SU-DHL-6 (cell line): ENCODE data around the gene CBL.

Experiments used
- H2AFZ ChIP-seq: fragments of 200-600 bp; sonication (generic); 2 replicates; pipeline ENCODE4 v1.6.1; 2014; ENCODE audit warnings: low read depth, mild to moderate bottlenecking, moderate library complexity, mixed read lengths, antibody characterized with exemption, low read length; ENCODE audit not compliant: severe bottlenecking
- H3F3A ChIP-seq: fragments of 200-600 bp; shearing (Covaris generic); 2 replicates; pipeline ENCODE4 v1.6.0; 2016; ENCODE audit warnings: antibody characterized with exemption, mild to moderate bottlenecking; ENCODE audit not compliant: insufficient read depth
- H3K27ac ChIP-seq: fragments of 200-600 bp; sonication (generic); 2 replicates; pipeline ENCODE4 v1.5.1; 2016; ENCODE audit warnings: low read depth, mild to moderate bottlenecking, low read length, moderate library complexity, mixed read lengths
- H3K27me3 ChIP-seq: fragments of 200-600 bp; sonication (generic), shearing (Covaris generic); 2 replicates; pipeline ENCODE4 v1.6.0; 2014; ENCODE audit warnings: mild to moderate bottlenecking, low read length
- H3K36me3 ChIP-seq: fragments of 200-600 bp; sonication (generic); 2 replicates; pipeline ENCODE4 v1.6.1; 2014; ENCODE audit warnings: mild to moderate bottlenecking, low read length, mixed read lengths
- H3K4me2 ChIP-seq: fragments of 300-600, 200-600 bp; shearing (Covaris generic), sonication (generic); 2 replicates; pipeline ENCODE4 v1.6.0; 2014; ENCODE audit warnings: low read length, low read depth, mild to moderate bottlenecking; ENCODE audit not compliant: poor library complexity, severe bottlenecking
- H3K4me3 ChIP-seq: fragments of 200-600 bp; sonication (generic); 2 replicates; pipeline ENCODE4 v1.5.1; 2014; ENCODE audit warnings: antibody characterized with exemption, low read length, mild to moderate bottlenecking, mixed read lengths; ENCODE audit not compliant: insufficient read depth, poor library complexity, severe bottlenecking
- H3K79me2 ChIP-seq: fragments of 200-600 bp; sonication (generic); 2 replicates; pipeline ENCODE4 v1.6.1; 2014; ENCODE audit warnings: mild to moderate bottlenecking, low read length, moderate library complexity; ENCODE audit not compliant: insufficient read depth
- H3K9ac ChIP-seq: fragments of 200-600 bp; sonication (generic); 2 replicates; pipeline ENCODE4 v1.7.0; 2014; ENCODE audit warnings: mild to moderate bottlenecking, low read length
- H3K9me2 ChIP-seq: fragments of 200-600 bp; sonication (generic); replicated peaks from 2 replicates; pipeline ENCODE4 v1.6.1; 2014; ENCODE audit warnings: low read length; ENCODE audit not compliant: insufficient read depth
- H3K9me3 ChIP-seq: fragments of 200-600 bp; sonication (generic); 2 replicates; pipeline ENCODE4 v1.6.1; 2014; ENCODE audit warnings: low read length, mixed read lengths; ENCODE audit not compliant: insufficient read depth
- H4K20me1 ChIP-seq: fragments of 200-600 bp; sonication (generic); 2 replicates; pipeline ENCODE4 v1.6.1; 2014; ENCODE audit warnings: low read depth, mild to moderate bottlenecking, antibody characterized with exemption, low read length, moderate library complexity, mixed read lengths
- CTCF ChIP-seq: fragments of 200-600 bp; sonication (generic); IDR thresholded peaks from one replicate; pipeline ENCODE4 v1.5.1; 2017; ENCODE audit warnings: antibody characterized with exemption, mild to moderate bottlenecking, low read length, moderate library complexity; ENCODE audit not compliant: insufficient read depth, poor library complexity, severe bottlenecking
- EZH2phosphoT487 ChIP-seq: fragments of 200-600 bp; sonication (generic), shearing (Covaris generic); conservative IDR thresholded peaks from 2 replicates; pipeline ENCODE4 v1.6.1; 2018; ENCODE audit warnings: mild to moderate bottlenecking, antibody characterized with exemption, low read length, moderate library complexity, mixed read lengths

Gene CBL

DNA sequence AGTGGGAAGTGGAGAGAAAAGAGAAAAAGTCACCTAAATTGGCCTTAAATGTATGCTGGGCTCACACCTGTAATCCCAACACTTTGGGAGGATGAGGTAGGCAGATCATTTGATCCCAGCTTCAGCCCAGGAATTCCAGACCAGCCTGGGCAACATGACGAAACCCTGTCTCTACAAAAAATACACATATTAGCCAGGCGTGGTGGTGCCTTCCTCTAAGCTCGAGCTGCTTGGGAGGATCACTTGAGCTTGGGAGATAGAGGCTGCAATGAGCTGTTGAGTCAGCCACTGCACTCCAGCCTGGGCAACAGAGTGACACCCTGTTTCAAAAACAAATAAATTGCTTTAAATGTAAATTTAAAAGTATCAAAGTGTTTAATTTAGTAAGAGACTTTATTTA, 3.9 kb downstream of the CBL start:
- H3K9ac ChIP-seq: no peak overlapping the region
- no peak overlapping the region for H2AFZ ChIP-seq
- H3K4me3 ChIP-seq: no peak overlapping the region
- peaks cover 83% of the 10 kb centered on the region for H3K79me2 ChIP-seq
- no peaks in the 10 kb centered on the region for H3K27me3 ChIP-seq
- peaks cover 12% of the 10 kb centered on the region; the same call in 1 of the 2 replicates for H3F3A ChIP-seq
- no peaks in the 10 kb centered on the region for H3K36me3 ChIP-seq
- H3K9me3 ChIP-seq: no peaks in the 10 kb centered on the region
- no peaks in the 10 kb centered on the region for H3K9me2 ChIP-seq
- H3K27ac ChIP-seq: no peak overlapping the region
- H3K4me2 ChIP-seq: no peak overlapping the region
- H4K20me1 ChIP-seq: peaks cover 17% of the 10 kb centered on the region
- no peak for TF ChIP-seq CTCF
- no peak for TF ChIP-seq EZH2phosphoT487

GRCh38 chr11:119218141-119218878, 12.2 kb downstream of the CBL start:
- no peak overlapping the region for H3K4me3 ChIP-seq
- no peak overlapping the region for H2AFZ ChIP-seq
- no peaks in the 10 kb centered on the region for H3K27me3 ChIP-seq
- TF ChIP-seq EZH2phosphoT487: no peak
- TF ChIP-seq CTCF: no peak
- H3K9me3 ChIP-seq: no peaks in the 10 kb centered on the region
- H3F3A ChIP-seq: peaks cover 8% of the 10 kb centered on the region; the same call in 1 of the 2 replicates
- H3K79me2 ChIP-seq: peaks cover 94% of the 10 kb centered on the region
- no peaks in the 10 kb centered on the region for H3K36me3 ChIP-seq
- H3K9me2 ChIP-seq: no peaks in the 10 kb centered on the region
- no peak overlapping the region for H3K27ac ChIP-seq
- H3K4me2 ChIP-seq: no peak overlapping the region
- peaks cover 24% of the 10 kb centered on the region for H4K20me1 ChIP-seq
- no peak overlapping the region for H3K9ac ChIP-seq

DNA sequence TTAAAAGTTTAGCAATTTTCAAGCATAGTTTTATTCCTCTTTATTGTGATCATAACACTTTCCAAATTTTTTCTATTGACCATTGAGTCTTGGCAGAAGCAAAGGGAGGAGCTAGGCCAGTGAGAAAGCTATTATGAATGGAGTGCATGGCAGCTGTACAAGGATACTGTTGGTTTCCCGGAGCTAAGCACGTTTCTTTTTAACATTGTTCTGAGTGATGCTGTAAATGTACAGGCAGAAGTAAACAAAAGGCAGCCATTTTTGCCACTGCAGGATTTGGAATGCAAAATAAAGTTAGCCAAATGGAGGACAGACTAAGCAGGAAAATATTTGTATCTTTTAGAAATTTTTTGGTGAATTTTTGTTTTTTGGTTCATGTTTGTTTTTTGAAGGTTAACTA, 16.2 kb downstream of the CBL start:
- TF ChIP-seq CTCF (no peak), EZH2phosphoT487 (no peak)
- Histone ChIP-seq H3K79me2 (peaks cover 91% of the 10 kb centered on the region), H3K9ac (no peak overlapping the region), H3K4me2 (no peak overlapping the region), H4K20me1 (peaks cover 16% of the 10 kb centered on the region), H3K27me3 (no peaks in the 10 kb centered on the region), H3F3A (peaks cover 8% of the 10 kb centered on the region; the same call in 1 of the 2 replicates), H3K9me3 (no peaks in the 10 kb centered on the region), H2AFZ (no peak overlapping the region), H3K4me3 (no peak overlapping the region), H3K9me2 (no peaks in the 10 kb centered on the region), H3K27ac (no peak overlapping the region), H3K36me3 (no peaks in the 10 kb centered on the region)
